Activated naive CD4-positive, alpha-beta T cell treated with anti-CD3 and anti-CD28 coated beads, Interleukin-2, amount 50 U/mL, for 16 hours (primary cell): ENCODE measurements around the gene SFXN4.
"Not testable (repeated sequence)": the region's sequence is repeated elsewhere in the genome, so short reads cannot be mapped to it uniquely, and the experiment has no call there.

Experiments
- DNase-seq: peaks from one replicate; pipeline ENCODE4 v3.0.0-alpha.2; 2020

Gene SFXN4

GRCh38 chr10:119138346-119139306 is 26.9 kb downstream of the SFXN4 start:
- no peak for DNase-seq

DNA sequence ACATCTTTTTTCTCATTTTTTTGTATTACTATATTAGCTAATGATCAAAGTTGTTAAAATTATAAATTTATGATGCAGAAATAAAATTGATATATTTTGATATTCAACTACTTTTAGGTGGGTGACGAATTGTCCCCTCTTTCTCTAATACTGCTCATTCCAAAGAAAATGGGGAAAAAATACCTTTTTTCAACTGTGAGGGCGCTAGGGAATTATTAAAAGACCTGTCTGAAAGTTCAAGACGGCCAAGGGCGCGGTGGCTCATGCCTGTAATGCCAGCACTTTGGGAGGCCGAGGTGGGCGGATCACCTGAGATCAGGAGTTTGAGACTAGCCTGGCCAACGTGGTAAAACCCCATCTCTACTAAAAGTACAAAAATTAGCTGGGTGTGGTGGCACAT is 27.6 kb downstream of the SFXN4 start:
- DNase-seq: not testable (repeated sequence)

DNA sequence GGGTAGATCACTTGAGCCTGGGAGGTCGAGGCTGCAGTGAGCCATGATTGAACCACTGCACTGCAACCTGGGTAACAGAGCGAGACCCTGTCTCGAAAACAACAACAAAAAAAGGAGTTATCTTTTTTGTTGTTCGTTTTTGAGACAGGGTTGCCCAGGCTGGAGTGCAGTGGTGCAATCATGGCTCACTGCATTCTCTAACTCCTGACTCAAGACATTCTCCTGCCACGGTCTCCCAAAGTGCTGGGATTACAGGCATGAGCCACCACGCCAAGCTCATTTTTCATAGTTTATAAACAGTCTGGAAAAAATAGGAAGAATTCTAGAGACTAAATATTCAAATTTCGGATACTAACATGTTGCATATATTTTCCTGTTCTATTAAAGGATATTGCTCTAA is 29.4 kb downstream of the SFXN4 start:
- no peak for DNase-seq

- DNase-seq: no peak
Measured at GRCh38 chr10:119135513-119135881, 30.0 kb downstream of the SFXN4 start.

GRCh38 chr10:119133949-119134348 is 31.6 kb downstream of the SFXN4 start:
- DNase-seq: no peak

GRCh38 chr10:119132521-119133345 is 32.8 kb downstream of the SFXN4 start:
- DNase-seq: no peak

GRCh38 chr10:119131512-119132240 is 33.8 kb downstream of the SFXN4 start:
- peak; percentile 18 for DNase-seq

- DNase-seq: no peak
Measured at GRCh38 chr10:119129721-119130120, 35.8 kb downstream of the SFXN4 start.

- no peak for DNase-seq
Measured at GRCh38 chr10:119125942-119126341, 39.6 kb downstream of the SFXN4 start.

DNA sequence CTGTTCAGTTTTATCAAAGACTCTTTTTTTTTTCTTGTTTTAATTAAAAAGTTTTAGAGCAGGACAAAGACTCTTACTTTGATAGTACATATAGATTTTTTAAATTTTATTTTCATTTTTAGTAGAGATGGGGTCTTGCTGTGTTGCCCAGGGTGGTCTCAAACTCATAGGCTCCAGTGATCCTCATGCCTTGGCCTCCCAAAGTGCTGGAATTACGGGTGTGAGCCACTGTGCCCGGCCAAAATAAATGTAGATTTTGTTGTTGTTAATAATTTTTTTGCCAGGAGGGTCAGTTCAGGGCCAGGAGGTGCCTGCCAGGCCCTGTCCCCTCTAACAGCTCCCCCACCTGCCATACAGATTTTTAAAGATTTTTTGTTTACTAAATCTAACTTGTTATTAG is 44.6 kb downstream of the SFXN4 start:
- DNase-seq: no peak

- no peak for DNase-seq
Measured at GRCh38 chr10:119120413-119120867, 45.1 kb downstream of the SFXN4 start.

DNA sequence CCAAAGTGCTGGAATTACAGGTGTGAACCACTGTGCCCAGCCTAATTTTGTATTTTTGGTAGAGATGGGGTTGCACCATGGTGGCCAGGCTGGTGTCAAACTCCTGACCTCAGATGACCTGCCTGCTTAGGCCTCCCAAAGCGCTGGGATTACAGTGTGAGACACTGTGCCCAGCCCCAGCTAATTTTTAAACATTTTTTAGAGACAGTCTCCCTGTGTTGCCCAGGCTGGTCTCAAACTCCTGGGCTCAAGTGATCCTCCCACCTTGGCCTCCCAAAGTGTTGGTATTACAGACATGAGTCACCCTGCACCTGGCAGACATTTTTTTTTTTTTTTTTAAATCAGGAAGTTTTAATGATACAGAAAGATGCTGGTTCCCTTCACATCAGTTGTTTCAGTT is 46.1 kb downstream of the SFXN4 start:
- no peak for DNase-seq

- no peak for DNase-seq
Measured at GRCh38 chr10:119118231-119118630, 47.3 kb downstream of the SFXN4 start.

DNA sequence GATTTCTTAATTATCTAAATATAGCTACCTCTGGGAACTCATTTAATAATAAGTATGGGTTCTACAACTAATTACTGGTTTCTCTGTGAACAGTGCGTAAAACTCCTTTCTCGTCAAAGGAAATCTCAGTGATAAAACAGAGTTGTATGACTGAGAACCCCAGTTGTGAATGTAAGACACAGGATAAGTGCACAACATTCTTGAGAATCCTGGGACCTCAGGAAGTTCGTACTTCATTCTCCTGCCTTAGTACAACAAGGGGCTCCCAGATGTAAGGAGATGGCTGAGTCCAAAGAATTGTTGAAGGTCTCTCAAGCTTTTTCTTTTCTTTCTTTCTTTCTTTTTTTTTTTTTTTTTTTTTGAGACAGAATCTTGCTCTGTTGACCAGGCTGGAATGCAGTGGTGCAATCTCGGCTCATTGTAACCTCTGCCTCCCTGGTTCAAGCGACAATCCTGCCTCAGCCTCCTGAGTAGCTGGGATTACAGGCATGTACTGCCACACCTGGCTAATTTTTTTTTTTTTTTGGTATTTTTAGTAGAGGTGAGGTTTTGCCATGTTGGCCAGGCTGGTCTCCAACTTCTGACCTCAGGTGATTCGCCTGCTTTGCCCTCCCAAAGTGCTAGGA is 49.1 kb downstream of the SFXN4 start:
- no peak for DNase-seq

GRCh38 chr10:119115926-119116325 is 49.6 kb downstream of the SFXN4 start:
- no peak for DNase-seq

DNA sequence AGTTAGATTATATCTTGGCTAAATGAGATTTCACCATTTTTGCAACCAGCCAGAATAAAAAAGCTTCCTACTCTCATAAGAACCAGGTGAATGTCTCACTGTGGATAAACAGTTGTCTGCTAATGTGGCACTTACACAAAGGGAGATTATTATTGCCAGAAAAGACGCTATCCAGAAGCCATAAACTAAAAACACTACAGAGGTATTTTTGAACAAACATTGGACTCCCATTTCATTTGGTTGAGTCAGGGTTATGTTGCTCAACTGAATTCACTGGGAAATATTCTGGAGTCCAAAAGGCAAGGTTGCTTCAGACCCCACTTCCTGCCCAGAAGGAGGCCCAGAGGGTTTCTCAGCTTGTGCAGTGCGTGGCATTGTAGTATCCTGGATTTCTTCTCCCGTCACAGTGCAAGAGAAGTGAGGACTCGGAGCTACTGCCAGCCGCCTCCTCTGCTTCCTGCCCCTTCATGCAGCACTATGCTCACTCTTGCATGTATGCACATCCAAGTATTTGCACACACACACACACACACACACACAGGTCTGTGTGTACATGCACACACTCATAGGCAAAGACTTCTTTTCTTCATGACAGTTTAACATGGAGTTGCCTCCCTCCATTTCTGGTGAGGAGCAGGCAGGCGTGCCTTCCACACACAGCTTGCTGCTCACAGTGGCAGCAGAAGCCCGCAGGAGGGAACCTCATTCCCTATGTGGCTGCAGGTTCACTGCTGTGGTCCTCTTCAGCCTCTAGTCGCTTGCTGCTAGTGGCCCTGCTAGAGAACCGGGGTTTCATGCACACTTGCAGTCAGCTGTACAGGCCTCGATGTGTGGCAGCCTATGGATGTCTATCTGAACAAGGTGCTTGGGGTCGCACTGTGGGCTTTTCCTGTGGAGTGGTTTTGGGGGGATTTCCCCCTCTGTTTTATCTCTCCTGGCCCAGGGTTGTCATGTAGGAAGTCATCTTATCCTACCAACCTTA is 51.5 kb downstream of the SFXN4 start:
- no peak for DNase-seq

- DNase-seq: no peak
Measured at GRCh38 chr10:119112056-119112455, 53.5 kb downstream of the SFXN4 start.

GRCh38 chr10:119107771-119108170 is 57.7 kb downstream of the SFXN4 start:
- DNase-seq: not testable (repeated sequence)

DNA sequence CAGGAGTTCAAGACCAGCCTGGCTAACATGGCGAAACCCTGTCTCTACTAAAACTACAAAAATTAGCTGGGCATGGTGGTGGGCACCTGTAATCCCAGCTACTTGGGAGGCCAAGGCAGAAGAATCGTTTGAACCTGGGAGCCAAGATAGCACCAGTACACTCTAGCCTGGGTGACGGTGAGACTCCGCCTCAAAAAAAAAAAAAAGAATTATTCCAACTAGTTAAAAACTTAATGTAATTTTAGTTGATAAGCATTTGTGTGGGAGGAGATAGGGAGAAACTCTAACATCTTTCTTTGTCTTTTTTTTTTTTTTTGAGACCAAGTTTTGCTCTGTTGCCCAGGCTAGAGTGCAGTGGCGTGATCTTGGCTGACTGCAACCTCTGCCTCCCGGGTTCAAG is 58.4 kb downstream of the SFXN4 start:
- DNase-seq: not testable (repeated sequence)

DNA sequence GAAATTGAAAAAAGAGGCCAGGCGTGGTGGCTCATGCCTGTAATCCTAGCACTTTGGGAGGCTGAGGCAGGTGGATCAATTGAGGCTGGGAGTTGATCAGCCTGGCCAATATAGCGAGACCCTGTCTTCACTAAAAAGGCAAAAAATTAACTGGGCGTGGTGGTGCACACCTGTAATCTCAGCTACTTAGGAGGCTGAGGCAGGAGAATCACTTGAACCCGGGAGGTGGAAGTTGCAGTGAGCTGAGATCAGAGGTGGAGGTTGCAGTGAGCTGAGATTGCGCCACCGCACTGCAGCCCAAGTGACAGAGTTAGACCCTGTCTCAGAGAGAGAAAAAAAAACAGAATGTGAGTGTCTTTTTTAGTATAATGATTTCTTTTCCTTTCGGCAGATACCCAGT is 59.6 kb downstream of the SFXN4 start:
- not testable (repeated sequence) for DNase-seq

DNA sequence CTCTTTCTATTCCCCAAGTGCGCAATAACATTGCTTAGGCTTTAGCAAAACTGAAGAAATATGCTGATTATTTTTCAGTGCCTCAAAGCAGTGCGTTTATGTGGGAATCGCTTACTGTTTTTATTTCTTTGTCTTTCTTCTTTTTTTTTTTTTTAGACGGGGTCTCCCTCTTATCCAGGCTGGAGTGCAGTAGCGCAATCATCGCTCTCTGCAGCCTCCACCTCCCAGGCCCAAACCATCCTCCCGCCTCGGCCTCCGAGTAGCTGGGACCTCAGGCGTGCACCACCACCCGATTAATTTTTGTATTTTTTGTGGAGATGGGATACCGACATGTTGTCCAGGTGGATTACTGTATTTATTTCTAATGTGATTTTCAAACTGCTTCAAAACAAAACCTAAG is 60.4 kb downstream of the SFXN4 start:
- no peak for DNase-seq
